Kasumi-1 (cell line): Measurements from ENCODE around the gene CD81.

Experiments
- DNase-seq, 2 experiments: peaks; one replicate each; lab custom pipeline; 2025; lab: John Stamatoyannopoulos, UW

Gene CD81

GRCh38 chr11:2375964-2376551, 1.1 kb upstream of the CD81 start:
- no peak for DNase-seq

GRCh38 chr11:2377511-2378443, 667 bp downstream of the CD81 start:
- DNase-seq, result peak; percentile 13 to 29

- no peak for DNase-seq
Observed at GRCh38 chr11:2378527-2379210, 1.6 kb downstream of the CD81 start.

GRCh38 chr11:2379466-2380174, 2.5 kb downstream of the CD81 start:
- DNase-seq, result no peak

GRCh38 chr11:2380396-2380795, 3.3 kb downstream of the CD81 start:
- no peak for DNase-seq

GRCh38 chr11:2380807-2381350, 3.8 kb downstream of the CD81 start:
- no peak for DNase-seq

GRCh38 chr11:2381494-2382128, 4.5 kb downstream of the CD81 start:
- no peak for DNase-seq

GRCh38 chr11:2382129-2382517, 5.0 kb downstream of the CD81 start:
- no peak for DNase-seq

- DNase-seq, result peak; percentile 11 to 25
Observed at GRCh38 chr11:2382936-2383851, 6.1 kb downstream of the CD81 start.

- no peak for DNase-seq
Observed at GRCh38 chr11:2383852-2384804, 7.0 kb downstream of the CD81 start.

- DNase-seq, result no peak
Observed at GRCh38 chr11:2385156-2386151, 8.3 kb downstream of the CD81 start.

GRCh38 chr11:2386591-2386990, 9.5 kb downstream of the CD81 start:
- DNase-seq, result no peak

- DNase-seq, result no peak
Observed at GRCh38 chr11:2387266-2387987, 10.3 kb downstream of the CD81 start.

GRCh38 chr11:2388431-2389376, 11.6 kb downstream of the CD81 start:
- no peak for DNase-seq

- no peak for DNase-seq
Observed at GRCh38 chr11:2389377-2390026, 12.4 kb downstream of the CD81 start.
